ENCODE measurements around the gene CDHR3.

DNA sequence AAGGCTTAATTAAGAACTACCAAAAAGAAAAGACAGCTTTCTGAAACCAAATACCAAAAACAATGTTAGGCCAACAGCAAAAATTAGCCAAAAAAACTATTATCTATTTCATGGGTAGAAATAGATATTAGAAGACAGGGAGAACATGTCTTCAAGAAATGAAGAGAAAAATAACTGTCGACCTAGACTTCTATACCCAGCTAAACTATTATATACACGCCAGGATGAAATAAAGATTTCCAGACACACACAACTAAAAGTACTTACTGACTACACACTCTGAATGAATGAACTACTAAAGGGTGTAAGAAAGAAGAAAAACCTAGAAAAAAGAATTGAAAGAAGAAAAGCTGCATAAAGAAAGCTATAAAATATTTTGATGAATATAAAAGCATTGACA, 11.5 kb upstream of the CDHR3 start:
- TF ChIP-seq, protein P1, sequence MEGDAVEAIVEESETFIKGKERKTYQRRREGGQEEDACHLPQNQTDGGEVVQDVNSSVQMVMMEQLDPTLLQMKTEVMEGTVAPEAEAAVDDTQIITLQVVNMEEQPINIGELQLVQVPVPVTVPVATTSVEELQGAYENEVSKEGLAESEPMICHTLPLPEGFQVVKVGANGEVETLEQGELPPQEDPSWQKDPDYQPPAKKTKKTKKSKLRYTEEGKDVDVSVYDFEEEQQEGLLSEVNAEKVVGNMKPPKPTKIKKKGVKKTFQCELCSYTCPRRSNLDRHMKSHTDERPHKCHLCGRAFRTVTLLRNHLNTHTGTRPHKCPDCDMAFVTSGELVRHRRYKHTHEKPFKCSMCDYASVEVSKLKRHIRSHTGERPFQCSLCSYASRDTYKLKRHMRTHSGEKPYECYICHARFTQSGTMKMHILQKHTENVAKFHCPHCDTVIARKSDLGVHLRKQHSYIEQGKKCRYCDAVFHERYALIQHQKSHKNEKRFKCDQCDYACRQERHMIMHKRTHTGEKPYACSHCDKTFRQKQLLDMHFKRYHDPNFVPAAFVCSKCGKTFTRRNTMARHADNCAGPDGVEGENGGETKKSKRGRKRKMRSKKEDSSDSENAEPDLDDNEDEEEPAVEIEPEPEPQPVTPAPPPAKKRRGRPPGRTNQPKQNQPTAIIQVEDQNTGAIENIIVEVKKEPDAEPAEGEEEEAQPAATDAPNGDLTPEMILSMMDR (IDR thresholded peaks at IDR 0.05) = no peak
- no peak for TF ChIP-seq POLR2A (IDR thresholded peaks at IDR 0.05)
